B cell (primary cell): ENCODE results near the gene ANKLE2. TPM values are rescaled to one million over a fixed set of nuclear protein-coding genes. Genes with fewer than 3 reads are reported as not detected.

ENCODE experiments used
- ATAC-seq: fragments of 200-7000 bp; cut with Tn5 transposase; one replicate; pipeline ENCODE4 v1.10.0; 2021; ENCODE audit warnings: low read depth, mild to moderate bottlenecking, moderate number of reproducible peaks, moderate library complexity
- CTCF ChIA-PET: fragments of 350-600 bp; sonication (Branson Sonifier 250); formaldehyde crosslinking; loops from one replicate; lab custom pipeline; 2021; ENCODE audit warnings: antibody characterized with exemption, inconsistent platforms; lab: Charles Lee
- POLR2A ChIA-PET: fragments of 350-600 bp; sonication (Branson Sonifier 250); formaldehyde crosslinking; loops from one replicate; lab custom pipeline; 2021; ENCODE audit warnings: antibody characterized with exemption; lab: Charles Lee
- DNase-seq: peaks from one replicate; pipeline ENCODE4 v3.0.0; 2013
- H2AFZ ChIP-seq: 2 replicates; pipeline ENCODE4 v1.6.1; 2012; ENCODE audit warnings: mild to moderate bottlenecking, low read depth, low read length; ENCODE audit not compliant: insufficient read depth, poor library complexity, severe bottlenecking
- H3K27ac ChIP-seq, 2 donors: 1 replicate in 1 of 2; 2 replicates in 1 of 2; pipeline ENCODE4 v1.5.1; 2012 to 2013; ENCODE audit warnings: low read length in 2 of 2, mild to moderate bottlenecking in 2 of 2, moderate library complexity in 1 of 2
- H3K27me3 ChIP-seq, 4 experiments: fragments of 200-600 bp in 1 of 4; sonication (generic) in 1 of 4; replicated peaks in 1 of 4; 1 replicate in 2 of 4; 2 replicates in 2 of 4; pipeline versions ENCODE4 v1.6.1 to v1.7.0; 2013 to 2016; ENCODE audit warnings: low read length in 3 of 4, mild to moderate bottlenecking in 2 of 4, mixed read lengths in 1 of 4, moderate library complexity in 1 of 4; ENCODE audit not compliant: insufficient read depth in 4 of 4, control insufficient read depth in 3 of 4; ENCODE audit errors: control extremely low read depth in 1 of 4
- H3K36me3 ChIP-seq, 2 experiments: replicated peaks in 1 of 2; 1 replicate in 1 of 2; 2 replicates in 1 of 2; pipeline versions ENCODE4 v1.6.1 to v1.7.1; 2013; ENCODE audit warnings: low read length in 1 of 2; ENCODE audit not compliant: insufficient read depth in 2 of 2, control insufficient read depth in 1 of 2; ENCODE audit errors: control extremely low read depth in 1 of 2, extremely low read depth in 1 of 2
- H3K4me1 ChIP-seq, 2 donors: fragments of 200-600 bp in 1 of 2; sonication (generic) in 1 of 2; 1 replicate in 1 of 2; 2 replicates in 1 of 2; pipeline versions ENCODE4 v1.5.1 to v1.6.1; 2013 to 2017; ENCODE audit warnings: low read length in 2 of 2; ENCODE audit not compliant: control insufficient read depth in 2 of 2, insufficient read depth in 2 of 2
- H3K4me2 ChIP-seq: replicated peaks from 2 replicates; pipeline ENCODE3; 2012; ENCODE audit warnings: mild to moderate bottlenecking, low read depth, low read length; ENCODE audit not compliant: poor library complexity, severe bottlenecking
- H3K4me3 ChIP-seq, 5 experiments: fragments of 200-600 bp in 1 of 5; sonication (generic) in 1 of 5; 1 replicate in 3 of 5; 2 replicates in 2 of 5; pipeline versions ENCODE4 v1.5.1 to v1.7.0; 2011 to 2016; ENCODE audit warnings: low read length in 4 of 5, mild to moderate bottlenecking in 4 of 5, low read depth in 2 of 5, control low read depth in 1 of 5, moderate library complexity in 1 of 5; ENCODE audit not compliant: insufficient read depth in 1 of 5; ENCODE audit errors: control extremely low read depth in 1 of 5, extremely low read depth in 1 of 5
- H3K79me2 ChIP-seq: fragments of 200-600 bp; sonication (generic); one replicate; pipeline ENCODE4 v1.6.0; 2016; ENCODE audit warnings: low read length; ENCODE audit not compliant: control insufficient read depth, insufficient read depth
- H3K9ac ChIP-seq: fragments of 200-600 bp; sonication (generic); 2 replicates; pipeline ENCODE4 v1.6.1; 2017; ENCODE audit warnings: mild to moderate bottlenecking, low read length, moderate library complexity
- H3K9me3 ChIP-seq, 3 donors: one replicate each; pipeline versions ENCODE4 v1.6.1 to v1.7.1; 2013; ENCODE audit warnings: low read length in 2 of 3; ENCODE audit not compliant: control insufficient read depth in 2 of 3, insufficient read depth in 1 of 3; ENCODE audit errors: control extremely low read depth in 1 of 3
- H4K20me1 ChIP-seq: 2 replicates; pipeline ENCODE4 v1.6.0; 2012; ENCODE audit warnings: mild to moderate bottlenecking, low read length; ENCODE audit not compliant: insufficient read depth, control insufficient read depth, poor library complexity, severe bottlenecking
- H3K27ac Mint-ChIP-seq: one replicate; pipeline ENCODE4 v1.8.0; 2021; ENCODE audit warnings: mixed read lengths
- H3K27me3 Mint-ChIP-seq: one replicate; pipeline ENCODE4 v1.8.0; 2021; ENCODE audit warnings: mixed read lengths
- H3K4me1 Mint-ChIP-seq: one replicate; pipeline ENCODE4 v1.8.0; 2021; ENCODE audit warnings: mixed read lengths
- H3K4me3 Mint-ChIP-seq: one replicate; pipeline ENCODE4 v1.8.0; 2021; ENCODE audit warnings: mixed read lengths
- H3K9me3 Mint-ChIP-seq: one replicate; pipeline ENCODE4 v1.8.0; 2022; ENCODE audit warnings: mixed read lengths; ENCODE audit not compliant: insufficient read depth
- EZH2 ChIP-seq: IDR thresholded peaks from 2 replicates; pipeline ENCODE4 v1.6.1; 2012; ENCODE audit warnings: borderline replicate concordance, low read depth, mild to moderate bottlenecking, moderate library complexity, low read length; ENCODE audit not compliant: insufficient read depth, poor library complexity, severe bottlenecking
- whole genome bisulfite sequencing: methylation state at CpG from one replicate; pipeline ENCODE4 v1.1.5; 2013; ENCODE audit warnings: missing lambda C conversion rate; ENCODE audit not compliant: insufficient coverage; 5-methylcytosine and 5-hydroxymethylcytosine counted together
- intact Hi-C: fragments of 100-400 bp; cut with micrococcal nuclease; formaldehyde crosslinking; loops from one replicate; pipeline ENCODE4 v1.10.0; 2022
- polyA plus RNA-seq: library from polyadenylated mRNA; depleted of rRNA; stranded (reverse); fragments of >200 nt; gene quantifications from 2 replicates; pipeline ENCODE4 v1.2.3, GENCODE V29; 2012
- total RNA-seq, 2 donors: library from RNA; stranded (reverse); fragments of 120-200 nt in 1 of 2; gene quantifications; 1 replicate in 1 of 2; 2 replicates in 1 of 2; pipeline versions ENCODE4 v1.2.3 to v1.2.4, GENCODE V29; 2013 to 2022
- TF ChIP-seq, protein P1 (sequence below): fragments of 200-600 bp; IDR thresholded peaks from one replicate; pipeline ENCODE4 v1.8.0; 2022; ENCODE audit warnings: antibody characterized with exemption, mild to moderate bottlenecking

ANKLE2 gene
- total and polyA plus RNA-seq, 2 donors (not counting 1 experiment from before 2014, with no cell fraction given) = 105 to 148 TPM

DNA sequence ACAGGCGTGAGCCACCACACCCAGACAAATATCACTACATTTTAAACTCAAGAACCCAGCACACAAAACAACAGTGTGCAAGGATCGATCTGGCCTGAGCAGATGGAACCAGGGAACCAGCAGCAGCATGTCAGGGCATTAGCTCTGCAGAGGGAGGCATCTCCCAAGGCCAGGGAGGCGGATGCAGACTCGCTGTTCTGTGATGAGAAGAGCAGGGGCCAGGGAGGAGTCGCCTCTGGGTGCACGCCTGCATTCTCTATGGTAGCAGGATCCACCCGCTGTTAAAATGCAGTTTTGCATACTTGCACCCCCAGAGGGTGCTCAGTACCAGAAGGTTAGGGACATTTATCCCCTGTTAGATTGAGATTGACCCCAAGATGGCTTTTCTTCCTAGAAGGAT is 33.1 kb downstream of the ANKLE2 start:
- TF ChIP-seq EZH2 = no peak
- TF ChIP-seq, protein P1, sequence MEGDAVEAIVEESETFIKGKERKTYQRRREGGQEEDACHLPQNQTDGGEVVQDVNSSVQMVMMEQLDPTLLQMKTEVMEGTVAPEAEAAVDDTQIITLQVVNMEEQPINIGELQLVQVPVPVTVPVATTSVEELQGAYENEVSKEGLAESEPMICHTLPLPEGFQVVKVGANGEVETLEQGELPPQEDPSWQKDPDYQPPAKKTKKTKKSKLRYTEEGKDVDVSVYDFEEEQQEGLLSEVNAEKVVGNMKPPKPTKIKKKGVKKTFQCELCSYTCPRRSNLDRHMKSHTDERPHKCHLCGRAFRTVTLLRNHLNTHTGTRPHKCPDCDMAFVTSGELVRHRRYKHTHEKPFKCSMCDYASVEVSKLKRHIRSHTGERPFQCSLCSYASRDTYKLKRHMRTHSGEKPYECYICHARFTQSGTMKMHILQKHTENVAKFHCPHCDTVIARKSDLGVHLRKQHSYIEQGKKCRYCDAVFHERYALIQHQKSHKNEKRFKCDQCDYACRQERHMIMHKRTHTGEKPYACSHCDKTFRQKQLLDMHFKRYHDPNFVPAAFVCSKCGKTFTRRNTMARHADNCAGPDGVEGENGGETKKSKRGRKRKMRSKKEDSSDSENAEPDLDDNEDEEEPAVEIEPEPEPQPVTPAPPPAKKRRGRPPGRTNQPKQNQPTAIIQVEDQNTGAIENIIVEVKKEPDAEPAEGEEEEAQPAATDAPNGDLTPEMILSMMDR = no peak
- Mint-ChIP-seq H3K27ac (no peak overlapping the region), H3K27me3 (no peaks in the 10 kb centered on the region), H3K9me3 (no peaks in the 10 kb centered on the region), H3K4me3 (no peak overlapping the region), H3K4me1 (no peaks in the 10 kb centered on the region)
- H3K27ac ChIP-seq = no peak overlapping the region
- no peaks in the 10 kb centered on the region for H3K27me3 ChIP-seq
- H3K4me2 ChIP-seq = no peak overlapping the region
- POLR2A ChIA-PET = no interaction called here
- ATAC-seq = no peak
- no peak overlapping the region for H3K9ac ChIP-seq
- peaks cover 10% of the 10 kb centered on the region for H3K79me2 ChIP-seq
- H4K20me1 ChIP-seq = peaks cover 6% of the 10 kb centered on the region
- intact Hi-C loops = no loop called here
- no peak overlapping the region for H2AFZ ChIP-seq
- H3K36me3 ChIP-seq = peaks cover 1 to 81% of the 10 kb centered on the region in 2 experiments
- H3K4me1 ChIP-seq = no peaks in the 10 kb centered on the region
- CTCF ChIA-PET = no interaction called here
- no peak overlapping the region for H3K4me3 ChIP-seq
- WGBS = 98% methylated on average over 7 of the region's 7 CpGs
- no peak for DNase-seq
- no peaks in the 10 kb centered on the region for H3K9me3 ChIP-seq

DNA sequence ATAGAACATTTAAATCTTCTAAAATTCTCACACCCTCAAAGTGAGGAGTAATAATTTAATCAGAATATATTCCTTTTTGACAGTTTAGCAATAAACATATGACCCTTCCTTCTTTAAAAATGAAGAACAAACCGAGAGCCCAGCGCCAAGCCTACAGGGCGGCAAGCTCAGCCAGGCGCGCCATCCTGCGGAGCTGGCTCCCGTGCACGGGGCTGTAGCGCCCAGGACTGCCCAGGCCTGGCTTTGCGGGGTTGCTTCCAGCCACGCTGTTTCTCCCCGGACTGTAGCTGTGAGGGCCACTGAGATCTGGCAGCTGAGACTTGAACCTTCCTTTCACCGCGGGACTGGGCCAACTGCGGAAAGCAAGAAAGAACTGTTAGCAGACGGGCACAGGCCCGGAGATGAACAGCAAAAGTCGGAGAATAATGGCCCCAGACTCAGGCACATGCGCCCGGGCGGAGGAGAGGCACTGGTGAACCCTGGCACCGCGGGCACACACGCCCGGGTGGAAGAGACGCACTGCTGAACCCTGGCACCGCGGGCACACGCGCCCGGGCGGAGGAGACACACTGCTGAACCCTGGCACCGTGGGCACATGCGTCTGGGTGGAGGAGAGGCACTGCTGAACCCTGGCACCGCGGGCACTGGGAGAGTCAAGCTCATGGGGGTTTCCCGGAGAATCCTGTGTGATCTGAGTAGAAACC is 34.4 kb downstream of the ANKLE2 start:
- DNase-seq (no peak), ATAC-seq (no peak)
- H3K9ac ChIP-seq = no peak overlapping the region
- no peaks in the 10 kb centered on the region for H3K4me1 ChIP-seq
- H3K27me3 Mint-ChIP-seq = no peaks in the 10 kb centered on the region
- no peaks in the 10 kb centered on the region for H3K4me1 Mint-ChIP-seq
- intact Hi-C loops = no loop called here
- WGBS = 98% methylated on average over 36 of the region's 37 CpGs
- ChIA-PET POLR2A (no interaction called here), CTCF (no interaction called here)
- H3K9me3 ChIP-seq = no peaks in the 10 kb centered on the region
- no peak overlapping the region for H3K4me2 ChIP-seq
- H3K27me3 ChIP-seq = no peaks in the 10 kb centered on the region
- no peak overlapping the region for H3K27ac Mint-ChIP-seq
- no peak overlapping the region for H3K4me3 Mint-ChIP-seq
- TF ChIP-seq, protein P1 = no peak
- TF ChIP-seq EZH2 = no peak
- H3K9me3 Mint-ChIP-seq = no peaks in the 10 kb centered on the region
- no peak overlapping the region for H2AFZ ChIP-seq
- H3K4me3 ChIP-seq = no peak overlapping the region
- H3K79me2 ChIP-seq = peaks cover 14% of the 10 kb centered on the region
- peaks cover 1 to 81% of the 10 kb centered on the region in 2 experiments for H3K36me3 ChIP-seq
- H4K20me1 ChIP-seq = peaks cover 6% of the 10 kb centered on the region
- no peak overlapping the region for H3K27ac ChIP-seq
